ENCODE data around the gene TMCC1.
"Not testable (repeated sequence)": the region's sequence is repeated elsewhere in the genome, so short reads cannot be mapped to it uniquely, and the experiment has no call there.

TMCC1 gene

DNA sequence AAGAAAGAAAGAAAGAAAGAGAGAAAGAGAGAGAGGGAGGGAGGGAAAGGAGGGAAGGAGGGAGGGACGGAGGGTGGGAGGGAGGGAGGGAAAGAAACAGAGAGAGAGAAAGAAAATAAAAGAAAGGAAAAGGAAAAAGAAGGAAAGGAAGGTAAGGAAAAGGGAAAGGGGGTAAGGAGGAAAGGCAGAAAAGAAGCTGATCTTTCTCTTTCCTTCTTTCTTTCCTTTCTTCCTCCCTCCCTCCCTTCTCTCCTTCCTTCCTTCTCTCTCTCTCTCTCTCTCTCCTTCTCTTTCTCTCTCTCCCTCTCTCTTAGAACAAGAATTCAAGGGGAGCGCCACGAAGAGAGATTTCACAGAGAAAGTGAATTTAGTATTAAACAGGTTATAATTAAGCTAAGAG lies 25.8 kb upstream of the TMCC1 start:
- Mint-ChIP-seq H3K4me3 (no peak overlapping the region), H3K27ac (ENCODE audit: low read depth) (no peak overlapping the region), H3K9me3 (peaks cover 21% of the 10 kb centered on the region), H3K4me1 (no peaks in the 10 kb centered on the region), H3K36me3 (ENCODE audit: insufficient read depth) (peaks cover 2% of the 10 kb centered on the region), H3K27me3 (peaks cover 44% of the 10 kb centered on the region)
- DNase-seq (ENCODE audit: low spot score in 2 of 2) = no peak
- ATAC-seq (replicated peaks; ENCODE audit: extremely low read depth, poor library complexity, severe bottlenecking) = no peak

DNA sequence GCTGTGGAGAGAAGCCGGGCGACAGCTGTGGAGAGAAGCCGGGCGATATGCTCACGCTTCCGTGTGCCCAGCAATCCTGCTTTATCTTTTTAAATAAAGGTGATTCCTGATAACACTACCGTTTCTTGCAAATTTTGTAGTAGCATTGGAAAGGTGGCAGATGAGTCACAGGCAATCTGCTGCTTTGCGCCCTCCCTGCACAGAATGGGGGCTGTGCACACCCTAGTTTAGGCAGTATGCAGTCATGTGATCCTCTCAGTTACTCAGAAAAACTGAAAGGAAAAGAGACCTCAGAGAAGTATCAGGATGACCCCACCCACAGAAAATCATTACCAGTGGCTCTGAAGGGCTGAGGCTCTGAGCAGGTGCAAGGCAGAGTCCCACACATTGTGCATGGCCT lies 24.9 kb upstream of the TMCC1 start:
- Mint-ChIP-seq H3K4me1 (no peaks in the 10 kb centered on the region), H3K36me3 (ENCODE audit: insufficient read depth) (peaks cover 2% of the 10 kb centered on the region), H3K4me3 (no peak overlapping the region), H3K9me3 (peaks cover 21% of the 10 kb centered on the region), H3K27me3 (peaks cover 36% of the 10 kb centered on the region), H3K27ac (ENCODE audit: low read depth) (no peak overlapping the region)
- no peak for DNase-seq (ENCODE audit: low spot score in 2 of 2)
- no peak for ATAC-seq (replicated peaks; ENCODE audit: extremely low read depth, poor library complexity, severe bottlenecking)

DNA sequence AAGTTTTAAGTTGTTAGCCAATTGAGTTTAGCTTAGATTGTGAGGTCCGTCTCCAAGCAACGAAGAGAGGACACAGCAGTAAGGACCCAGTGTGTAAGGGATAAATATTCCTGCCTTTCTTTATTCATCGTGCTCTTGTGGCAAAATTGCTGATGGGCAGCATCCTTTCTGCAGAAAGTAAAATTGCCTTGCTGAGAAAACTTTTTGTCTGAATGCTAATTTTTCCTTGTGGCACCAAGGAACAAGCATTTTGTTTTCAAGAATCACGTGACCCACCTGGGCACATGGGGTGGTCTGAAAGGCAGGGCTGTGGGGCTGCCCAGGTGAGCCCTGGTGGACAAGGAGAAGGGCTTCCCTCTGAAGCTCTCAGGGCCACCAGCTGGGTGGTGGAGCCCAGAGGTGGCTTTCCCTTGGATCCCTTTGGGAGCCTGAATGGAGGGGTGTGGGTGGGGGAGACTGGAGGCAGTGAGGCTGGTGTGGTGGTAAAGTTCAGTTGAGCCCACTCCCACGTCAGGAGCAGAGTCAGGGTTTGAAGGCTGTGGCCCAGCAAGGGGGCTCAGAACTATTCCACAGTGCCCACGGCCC lies 24.0 kb upstream of the TMCC1 start:
- ATAC-seq (replicated peaks; ENCODE audit: extremely low read depth, poor library complexity, severe bottlenecking) (no peak), DNase-seq (ENCODE audit: low spot score in 2 of 2) (no peak)
- H3K27me3 Mint-ChIP-seq = peaks cover 34% of the 10 kb centered on the region
- H3K36me3 Mint-ChIP-seq (ENCODE audit: insufficient read depth) = peaks cover 2% of the 10 kb centered on the region
- peaks cover 21% of the 10 kb centered on the region for H3K9me3 Mint-ChIP-seq
- H3K4me3 Mint-ChIP-seq = no peak overlapping the region
- no peak overlapping the region for H3K27ac Mint-ChIP-seq (ENCODE audit: low read depth)
- H3K4me1 Mint-ChIP-seq = no peaks in the 10 kb centered on the region

DNA sequence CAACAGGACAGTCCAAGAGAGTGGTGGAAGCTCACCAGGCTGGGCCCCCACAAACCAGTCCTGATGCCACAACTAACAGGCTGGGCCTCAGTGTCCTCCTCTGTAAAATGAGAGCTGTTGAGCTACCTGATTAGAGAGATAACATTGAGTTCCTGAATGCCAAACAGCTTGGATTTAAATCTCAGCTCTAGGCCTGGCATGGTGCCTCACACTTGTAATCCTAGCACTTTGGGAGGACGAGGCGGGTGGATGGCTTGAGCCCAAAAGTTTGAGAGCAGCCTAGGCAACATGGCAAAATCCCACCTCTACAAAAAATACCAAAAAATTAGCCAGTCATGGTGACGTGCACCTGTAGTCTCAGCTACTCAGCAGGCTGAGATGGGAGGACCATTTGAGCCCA lies 20.1 kb upstream of the TMCC1 start:
- H3K27ac Mint-ChIP-seq (ENCODE audit: low read depth) = no peak overlapping the region
- no peaks in the 10 kb centered on the region for H3K4me1 Mint-ChIP-seq
- H3K36me3 Mint-ChIP-seq (ENCODE audit: insufficient read depth) = peaks cover 4% of the 10 kb centered on the region
- peaks cover 8% of the 10 kb centered on the region for H3K27me3 Mint-ChIP-seq
- H3K4me3 Mint-ChIP-seq = no peak overlapping the region
- peaks cover 10% of the 10 kb centered on the region for H3K9me3 Mint-ChIP-seq
- no peak for ATAC-seq (replicated peaks; ENCODE audit: extremely low read depth, poor library complexity, severe bottlenecking)
- DNase-seq (ENCODE audit: low spot score in 2 of 2) = no peak

DNA sequence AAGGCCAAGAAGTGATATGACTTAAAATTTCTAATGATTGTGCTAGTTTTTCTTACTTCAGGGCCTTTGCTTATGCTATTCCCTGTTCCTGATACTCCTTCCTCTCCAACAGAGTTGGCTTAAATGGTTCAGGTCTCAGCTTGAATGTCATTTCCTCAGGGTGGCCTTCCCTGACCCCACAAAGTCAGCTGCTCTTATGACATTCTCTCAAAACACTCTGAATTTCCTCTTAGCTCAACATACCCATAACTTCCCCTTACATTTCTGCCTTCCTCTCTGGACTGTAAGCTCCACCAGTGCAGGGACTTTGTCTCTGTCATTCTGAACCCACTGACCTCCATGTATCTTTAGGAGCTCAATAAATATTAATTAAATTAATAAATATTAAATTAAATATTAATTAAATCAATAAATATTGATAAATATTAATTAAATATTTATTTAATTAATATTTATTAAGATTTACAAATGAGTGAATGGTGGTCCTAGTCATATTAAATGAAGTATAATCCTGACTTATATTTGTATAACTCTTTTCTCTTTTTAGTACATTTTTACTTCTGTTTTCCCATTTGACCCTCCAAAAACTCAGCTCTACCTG lies 17.9 kb upstream of the TMCC1 start:
- Mint-ChIP-seq H3K27me3 (peaks cover 8% of the 10 kb centered on the region), H3K27ac (ENCODE audit: low read depth) (no peak overlapping the region), H3K9me3 (no peaks in the 10 kb centered on the region), H3K4me1 (no peaks in the 10 kb centered on the region), H3K36me3 (ENCODE audit: insufficient read depth) (peaks cover 4% of the 10 kb centered on the region), H3K4me3 (no peak overlapping the region)
- no peak for DNase-seq (ENCODE audit: low spot score in 2 of 2)
- no peak for ATAC-seq (replicated peaks; ENCODE audit: extremely low read depth, poor library complexity, severe bottlenecking)

DNA sequence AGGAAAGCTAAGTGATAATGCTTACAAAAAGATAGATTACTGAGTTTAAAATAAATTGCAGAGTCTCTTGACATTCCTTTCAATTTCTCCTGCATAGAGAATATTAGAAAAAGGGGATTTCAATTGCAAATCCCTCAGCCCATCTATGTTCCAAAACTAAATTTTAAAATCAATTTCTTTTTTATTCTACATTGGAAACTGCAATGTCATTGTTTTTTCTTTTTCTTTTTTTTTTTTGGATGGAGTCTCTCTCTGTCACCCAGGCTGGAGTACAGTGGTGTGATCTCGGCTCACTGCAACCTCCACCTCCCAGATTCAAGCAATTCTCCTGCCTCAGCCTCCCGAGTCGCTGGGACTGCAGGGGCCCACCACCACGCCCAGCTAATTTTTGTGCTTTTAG lies 15.7 kb upstream of the TMCC1 start:
- not testable (repeated sequence) for ATAC-seq (replicated peaks; ENCODE audit: extremely low read depth, poor library complexity, severe bottlenecking); H3K4me1 Mint-ChIP-seq; DNase-seq (ENCODE audit: low spot score in 2 of 2); H3K27me3 Mint-ChIP-seq; H3K9me3 Mint-ChIP-seq; H3K36me3 Mint-ChIP-seq (ENCODE audit: insufficient read depth); H3K27ac Mint-ChIP-seq (ENCODE audit: low read depth); H3K4me3 Mint-ChIP-seq

DNA sequence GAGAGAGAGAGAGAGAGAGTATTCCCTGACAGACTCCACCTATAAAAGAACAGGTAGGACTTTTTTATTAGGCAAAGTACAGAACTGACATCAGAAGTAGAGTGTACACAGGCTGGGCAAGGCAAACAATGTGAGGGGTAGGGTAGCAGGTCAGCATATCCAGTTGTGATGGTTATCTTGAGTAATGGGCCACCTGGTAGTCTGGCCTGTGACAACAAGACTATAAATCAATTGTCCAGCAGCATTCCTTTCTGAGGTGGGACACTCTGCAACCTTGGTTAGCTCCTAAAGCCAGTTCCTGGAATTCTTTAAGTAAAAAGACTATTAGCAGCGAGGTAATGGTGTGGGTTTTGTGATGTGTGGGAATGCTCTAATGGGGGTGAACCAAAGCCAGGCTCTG lies 14.9 kb upstream of the TMCC1 start:
- no peak overlapping the region for H3K27ac Mint-ChIP-seq (ENCODE audit: low read depth)
- peaks cover 6% of the 10 kb centered on the region for H3K9me3 Mint-ChIP-seq
- peaks cover 8% of the 10 kb centered on the region for H3K27me3 Mint-ChIP-seq

DNA sequence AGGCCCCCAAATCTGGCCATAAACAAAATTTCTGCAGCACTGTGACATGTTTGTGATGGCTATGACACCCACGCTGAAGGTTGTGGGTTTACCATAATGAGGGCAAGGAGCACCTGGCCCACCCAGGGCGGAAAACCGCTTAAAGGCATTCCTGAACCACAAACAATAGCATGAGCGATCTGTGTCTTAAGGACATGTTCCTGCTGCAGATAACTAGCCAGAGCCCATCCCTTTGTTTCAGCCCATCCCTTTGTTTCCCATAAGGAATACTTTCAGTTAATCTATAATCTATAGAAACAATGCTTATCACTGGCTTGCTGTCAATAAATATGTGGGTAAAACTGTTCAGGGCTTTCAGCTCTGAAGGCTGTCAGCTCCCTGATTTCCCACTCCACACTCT lies 7.8 kb upstream of the TMCC1 start:
- H3K27me3 Mint-ChIP-seq; H3K27ac Mint-ChIP-seq (ENCODE audit: low read depth); ATAC-seq (replicated peaks; ENCODE audit: extremely low read depth, poor library complexity, severe bottlenecking); H3K4me3 Mint-ChIP-seq; H3K9me3 Mint-ChIP-seq; H3K4me1 Mint-ChIP-seq; H3K36me3 Mint-ChIP-seq (ENCODE audit: insufficient read depth); DNase-seq (ENCODE audit: low spot score in 2 of 2): not testable (repeated sequence)

More for the DNA sequence above, 14.9 kb upstream of the TMCC1 start:
- Mint-ChIP-seq H3K36me3 (ENCODE audit: insufficient read depth) (peaks cover 2% of the 10 kb centered on the region), H3K4me1 (no peaks in the 10 kb centered on the region), H3K4me3 (no peak overlapping the region)
- no peak for ATAC-seq (replicated peaks; ENCODE audit: extremely low read depth, poor library complexity, severe bottlenecking)
- no peak for DNase-seq (ENCODE audit: low spot score in 2 of 2)

DNA sequence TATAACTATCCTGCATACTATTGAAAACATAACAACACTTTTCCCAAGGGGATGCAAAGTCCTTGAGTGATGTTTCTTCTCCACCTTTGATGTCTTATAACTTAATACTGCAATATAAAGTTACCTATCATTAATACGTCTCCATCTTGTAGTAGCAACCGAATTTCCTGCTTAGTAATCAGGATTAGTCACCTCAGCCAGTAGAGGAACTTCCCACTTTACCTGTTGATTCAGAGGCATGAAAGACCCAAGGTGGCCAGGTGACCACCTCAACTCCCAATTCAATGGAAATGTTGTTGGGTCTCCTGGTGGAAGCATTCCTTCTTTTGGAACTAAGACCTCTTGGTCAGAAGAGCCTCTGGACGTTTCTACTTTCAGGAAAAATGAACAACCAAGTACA lies 3.5 kb upstream of the TMCC1 start:
- no peak for ATAC-seq (replicated peaks; ENCODE audit: extremely low read depth, poor library complexity, severe bottlenecking)
- Mint-ChIP-seq H3K27ac (ENCODE audit: low read depth) (no peak overlapping the region), H3K4me1 (peaks cover 19% of the 10 kb centered on the region), H3K27me3 (no peaks in the 10 kb centered on the region), H3K9me3 (no peaks in the 10 kb centered on the region), H3K36me3 (ENCODE audit: insufficient read depth) (peaks cover 8% of the 10 kb centered on the region), H3K4me3 (no peak overlapping the region)
- no peak for DNase-seq (ENCODE audit: low spot score in 2 of 2)

DNA sequence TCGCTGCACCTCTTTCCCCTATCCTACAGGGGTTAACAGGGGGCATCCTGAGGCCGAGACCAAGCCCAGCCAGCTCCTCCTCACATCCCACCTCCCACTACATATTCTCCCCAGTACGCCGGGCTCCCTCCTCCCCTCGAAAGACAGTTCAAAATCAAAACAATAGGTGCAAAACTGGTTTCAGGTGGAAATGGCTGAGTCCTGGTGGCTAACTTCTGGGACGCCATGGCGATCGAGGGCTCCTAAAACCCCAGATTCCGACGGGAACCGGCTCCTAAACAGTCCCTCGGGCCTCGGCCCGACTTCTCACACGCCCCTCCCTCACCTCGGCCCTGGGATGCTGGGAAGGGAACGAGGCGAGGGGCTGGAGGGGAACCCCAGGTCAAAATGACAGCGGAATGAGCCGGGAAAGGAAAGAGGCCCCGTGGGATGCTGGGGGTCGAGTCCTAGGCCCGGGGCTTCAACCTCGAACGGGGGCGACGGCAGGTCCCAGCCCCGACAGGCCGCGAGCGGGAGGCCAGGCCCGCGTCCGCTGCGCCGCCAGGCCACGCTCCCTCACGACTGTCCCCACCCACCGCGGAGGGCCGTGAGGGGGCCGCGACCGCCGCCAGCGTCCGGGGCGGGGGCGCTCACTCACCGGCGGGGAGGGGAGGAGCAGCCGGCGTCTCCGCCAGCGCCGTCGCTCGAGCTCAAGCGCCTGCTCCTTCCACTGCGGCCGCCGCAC lies 492 bp downstream of the TMCC1 start:
- Mint-ChIP-seq H3K27ac (ENCODE audit: low read depth) (peak overlapping the region; percentile 91), H3K27me3 (no peaks in the 10 kb centered on the region), H3K36me3 (ENCODE audit: insufficient read depth) (peaks cover 8% of the 10 kb centered on the region), H3K4me1 (peaks cover 47% of the 10 kb centered on the region), H3K9me3 (no peaks in the 10 kb centered on the region), H3K4me3 (peak overlapping the region; percentile 88)
- ATAC-seq (replicated peaks; ENCODE audit: extremely low read depth, poor library complexity, severe bottlenecking) = peak; percentile 74
- DNase-seq (ENCODE audit: low spot score in 2 of 2) = peak; percentile 56 to 65

DNA sequence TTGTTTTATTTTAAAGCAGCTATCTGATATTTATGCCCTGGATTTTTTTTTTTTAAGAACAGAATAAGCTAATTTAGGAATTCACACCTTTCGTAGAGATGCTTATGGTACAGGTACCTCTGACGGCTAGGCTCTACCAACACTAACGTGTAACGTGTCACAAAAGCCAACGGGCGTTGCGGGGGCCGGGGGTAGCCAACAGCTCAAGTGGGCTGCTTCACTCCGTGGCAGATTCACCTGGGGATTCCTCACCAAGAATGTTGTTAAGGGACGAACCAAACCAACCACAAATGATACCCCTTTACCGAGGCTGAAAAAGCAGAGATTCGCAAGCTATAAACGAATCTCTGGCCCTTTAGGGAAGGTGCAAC lies 1.0 kb downstream of the TMCC1 start:
- ATAC-seq (replicated peaks; ENCODE audit: extremely low read depth, poor library complexity, severe bottlenecking) = no peak
- Mint-ChIP-seq H3K36me3 (ENCODE audit: insufficient read depth) (peaks cover 12% of the 10 kb centered on the region), H3K4me3 (peak overlapping the region; percentile 88), H3K4me1 (peaks cover 52% of the 10 kb centered on the region), H3K27me3 (no peaks in the 10 kb centered on the region), H3K27ac (ENCODE audit: low read depth) (peak overlapping the region; percentile 91), H3K9me3 (no peaks in the 10 kb centered on the region)
- DNase-seq (ENCODE audit: low spot score in 2 of 2) = no peak

DNA sequence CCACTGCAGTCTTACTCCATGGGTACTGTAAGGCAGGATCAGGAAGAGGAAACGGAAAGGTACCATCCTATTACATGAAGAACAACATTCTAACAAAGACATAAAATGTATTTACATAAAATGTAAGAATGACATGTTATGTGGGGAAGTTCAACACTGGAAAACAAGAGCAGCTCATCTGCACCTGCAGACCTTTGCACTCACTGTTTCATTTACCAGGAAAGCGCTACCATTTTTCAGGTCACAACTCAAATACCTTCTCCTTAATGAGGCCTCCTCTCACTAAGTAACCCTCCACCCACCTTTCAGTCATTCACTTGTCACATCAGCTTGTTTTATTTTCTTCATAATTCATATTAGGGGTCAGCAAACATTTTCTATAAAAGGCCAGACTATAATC lies 2.6 kb downstream of the TMCC1 start:
- Mint-ChIP-seq H3K27me3 (no peaks in the 10 kb centered on the region), H3K4me1 (peaks cover 52% of the 10 kb centered on the region), H3K4me3 (no peak overlapping the region), H3K9me3 (no peaks in the 10 kb centered on the region), H3K27ac (ENCODE audit: low read depth) (no peak overlapping the region), H3K36me3 (ENCODE audit: insufficient read depth) (peaks cover 12% of the 10 kb centered on the region)
- DNase-seq (ENCODE audit: low spot score in 2 of 2) = no peak
- no peak for ATAC-seq (replicated peaks; ENCODE audit: extremely low read depth, poor library complexity, severe bottlenecking)

DNA sequence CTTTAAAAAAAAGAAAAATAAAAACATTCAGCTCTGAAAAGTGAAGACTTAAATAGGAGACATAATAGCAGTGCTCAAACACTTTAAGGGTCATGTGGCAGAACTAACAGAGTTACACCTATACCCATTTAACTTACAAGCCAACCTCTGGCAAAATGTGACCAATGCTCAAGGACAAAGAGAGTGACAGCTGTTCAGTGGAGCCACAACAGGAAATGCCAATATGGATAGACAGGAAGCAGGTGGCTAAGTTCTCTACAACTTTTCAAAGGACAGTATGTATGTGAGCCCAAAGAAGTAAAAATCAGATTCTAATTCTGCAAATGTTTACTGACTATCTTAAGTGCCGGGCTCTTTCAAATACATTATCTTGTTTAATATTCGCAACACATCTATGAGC lies 3.4 kb downstream of the TMCC1 start:
- Mint-ChIP-seq H3K4me1 (peaks cover 52% of the 10 kb centered on the region), H3K4me3 (peak overlapping the region; percentile 19), H3K36me3 (ENCODE audit: insufficient read depth) (peaks cover 12% of the 10 kb centered on the region), H3K9me3 (no peaks in the 10 kb centered on the region), H3K27ac (ENCODE audit: low read depth) (no peak overlapping the region), H3K27me3 (no peaks in the 10 kb centered on the region)
- no peak for DNase-seq (ENCODE audit: low spot score in 2 of 2)
- no peak for ATAC-seq (replicated peaks; ENCODE audit: extremely low read depth, poor library complexity, severe bottlenecking)

All from central memory CD8-positive, alpha-beta T cell (primary cell).